GM19455 (cell line): ENCODE measurements around the gene RAB36.

Experiments
- ATAC-seq: cut with Tn5 transposase; IDR thresholded peaks from one replicate; pipeline ENCODE4 v1.9.1; 2021; ENCODE audit not compliant: unreplicated experiment

RAB36 gene

GRCh38 chr22:23120415-23120899 is 24.8 kb upstream of the RAB36 start:
- ATAC-seq, result no peak

GRCh38 chr22:23121000-23121421 is 24.3 kb upstream of the RAB36 start:
- ATAC-seq, result no peak

GRCh38 chr22:23121424-23121823 is 23.9 kb upstream of the RAB36 start:
- ATAC-seq, result no peak

- ATAC-seq, result no peak
Measured at GRCh38 chr22:23122216-23122957, 22.9 kb upstream of the RAB36 start.

- no peak for ATAC-seq
Measured at GRCh38 chr22:23122992-23123803, 22.1 kb upstream of the RAB36 start.

- no peak for ATAC-seq
Measured at GRCh38 chr22:23123804-23124254, 21.4 kb upstream of the RAB36 start.

GRCh38 chr22:23124611-23125511 is 20.4 kb upstream of the RAB36 start:
- ATAC-seq, result no peak

- no peak for ATAC-seq
Measured at GRCh38 chr22:23125512-23126103, 19.7 kb upstream of the RAB36 start.

- no peak for ATAC-seq
Measured at GRCh38 chr22:23126165-23127054, 18.9 kb upstream of the RAB36 start.

GRCh38 chr22:23127055-23127756 is 18.1 kb upstream of the RAB36 start:
- ATAC-seq, result no peak

GRCh38 chr22:23127788-23128187 is 17.5 kb upstream of the RAB36 start:
- ATAC-seq, result no peak

GRCh38 chr22:23128269-23129108 is 16.8 kb upstream of the RAB36 start:
- ATAC-seq, result no peak

- no peak for ATAC-seq
Measured at GRCh38 chr22:23129149-23129548, 16.1 kb upstream of the RAB36 start.

GRCh38 chr22:23130697-23131096 is 14.6 kb upstream of the RAB36 start:
- ATAC-seq, result no peak

- no peak for ATAC-seq
Measured at GRCh38 chr22:23131931-23132330, 13.3 kb upstream of the RAB36 start.

GRCh38 chr22:23132376-23133091 is 12.7 kb upstream of the RAB36 start:
- ATAC-seq, result no peak

GRCh38 chr22:23133922-23134321 is 11.4 kb upstream of the RAB36 start:
- no peak for ATAC-seq
